Vagina (tissue), 2 donors: ENCODE results near the gene INSYN2A.

Experiments used
- POLR2A ChIP-seq, 2 donors: fragments of 450-650 bp; IDR thresholded peaks; one replicate each; pipeline ENCODE4 v1.6.1; 2017; ENCODE audit warnings: antibody characterized with exemption in 2 of 2, mild to moderate bottlenecking in 2 of 2, moderate library complexity in 2 of 2
- POLR2AphosphoS5 ChIP-seq, 2 donors: sonication (generic); formaldehyde crosslinking; IDR thresholded peaks; one replicate each; pipeline ENCODE4 v1.9.0; 2017; ENCODE audit warnings: antibody characterized with exemption in 2 of 2, mild to moderate bottlenecking in 2 of 2, low read depth in 1 of 2; ENCODE audit not compliant: insufficient read depth in 1 of 2
- TF ChIP-seq, protein P1 (sequence below), 3 experiments: fragments of 450-650 bp in 2 of 3; fragments of 200-600 bp in 1 of 3; sonication (generic) in 1 of 3; IDR thresholded peaks; one replicate each; pipeline ENCODE4 v1.5.1; 2017 to 2019; ENCODE audit warnings: antibody characterized with exemption in 3 of 3, mild to moderate bottlenecking in 2 of 3, moderate library complexity in 2 of 3

DNA sequence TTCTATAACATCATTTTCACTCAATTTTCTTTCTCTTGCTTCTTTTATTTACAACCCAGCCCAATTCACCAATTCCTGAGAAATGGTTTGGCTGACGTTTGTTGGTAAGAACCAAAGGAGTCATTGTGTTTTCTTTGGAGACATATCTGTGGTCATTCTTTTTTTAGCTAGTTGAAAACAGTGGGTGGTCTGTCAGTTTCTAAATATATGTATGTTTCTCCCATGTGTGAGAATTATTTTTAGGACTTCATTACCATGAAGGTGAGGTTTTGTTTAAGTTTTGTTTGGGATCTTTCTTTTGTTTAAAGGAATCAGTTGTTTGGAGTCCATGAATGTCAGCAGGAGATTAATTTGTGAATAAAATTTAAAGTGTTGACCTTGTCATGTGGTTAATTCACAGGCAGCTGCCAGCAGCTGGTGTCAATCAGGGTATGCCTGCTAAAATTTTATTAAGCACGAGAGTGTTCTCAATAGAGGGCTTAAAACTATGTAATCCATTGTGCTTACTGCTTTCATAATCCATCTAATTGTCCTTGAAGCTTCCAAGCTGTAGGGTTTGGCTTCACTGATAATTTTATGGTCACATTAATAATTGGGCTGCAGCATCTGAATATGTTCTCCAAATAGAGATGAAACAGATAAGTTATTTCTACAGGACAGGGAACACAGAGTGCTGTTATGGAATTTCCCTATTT lies 38.7 kb downstream of the INSYN2A start:
- TF ChIP-seq POLR2A (IDR thresholded peaks at IDR 0.05) (no peak), POLR2AphosphoS5 (IDR thresholded peaks at IDR 0.05; ENCODE audit: insufficient read depth in 1 of 2, low read depth in 1 of 2) (no peak)
- TF ChIP-seq, protein P1, sequence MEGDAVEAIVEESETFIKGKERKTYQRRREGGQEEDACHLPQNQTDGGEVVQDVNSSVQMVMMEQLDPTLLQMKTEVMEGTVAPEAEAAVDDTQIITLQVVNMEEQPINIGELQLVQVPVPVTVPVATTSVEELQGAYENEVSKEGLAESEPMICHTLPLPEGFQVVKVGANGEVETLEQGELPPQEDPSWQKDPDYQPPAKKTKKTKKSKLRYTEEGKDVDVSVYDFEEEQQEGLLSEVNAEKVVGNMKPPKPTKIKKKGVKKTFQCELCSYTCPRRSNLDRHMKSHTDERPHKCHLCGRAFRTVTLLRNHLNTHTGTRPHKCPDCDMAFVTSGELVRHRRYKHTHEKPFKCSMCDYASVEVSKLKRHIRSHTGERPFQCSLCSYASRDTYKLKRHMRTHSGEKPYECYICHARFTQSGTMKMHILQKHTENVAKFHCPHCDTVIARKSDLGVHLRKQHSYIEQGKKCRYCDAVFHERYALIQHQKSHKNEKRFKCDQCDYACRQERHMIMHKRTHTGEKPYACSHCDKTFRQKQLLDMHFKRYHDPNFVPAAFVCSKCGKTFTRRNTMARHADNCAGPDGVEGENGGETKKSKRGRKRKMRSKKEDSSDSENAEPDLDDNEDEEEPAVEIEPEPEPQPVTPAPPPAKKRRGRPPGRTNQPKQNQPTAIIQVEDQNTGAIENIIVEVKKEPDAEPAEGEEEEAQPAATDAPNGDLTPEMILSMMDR (IDR thresholded peaks at IDR 0.05), result no peak
